Right lung (tissue), 5 donors: Measurements from ENCODE around the gene STAT3. TPM values are rescaled to one million over a fixed set of nuclear protein-coding genes. Genes with fewer than 3 reads are reported as not detected.

Experiments
- polyA plus RNA-seq, 5 donors: library from polyadenylated mRNA; unstranded; fragments of 120-200 nt; gene quantifications; one replicate each; pipeline versions ENCODE4 v1.2.1 to v1.2.3, GENCODE V29; 2013; ENCODE audit warnings: inconsistent platforms in 1 of 5, low replicate concordance in 1 of 5; ENCODE audit not compliant: insufficient read length in 5 of 5, insufficient read depth in 1 of 5

The STAT3 gene
- polyA plus RNA-seq, 5 donors, result 66.7 to 81.4 (median 74.4) TPM

Other genes with a start within 250 kb of the STAT3 start
- gene RAB5C, start 233.5 kb downstream of the STAT3 start, polyA plus RNA-seq, result 100 to 1,000 TPM in 3 of 5 donors, 10 to 100 TPM in 2; 93.3 to 131 (median 102) TPM
- gene KCNH4, start 207.3 kb downstream of the STAT3 start, polyA plus RNA-seq, result under 1 TPM in 2 of 5 donors, not detected in 3; 0.04 to 0.07 TPM
- not detected for gene HCRT, start 203.0 kb downstream of the STAT3 start, polyA plus RNA-seq
- 10 to 100 TPM; 11.6 to 21.7 (median 19.9) TPM for gene GHDC, start 193.9 kb downstream of the STAT3 start, polyA plus RNA-seq
- 10 to 100 TPM; 49.8 to 60.2 (median 50.4) TPM for gene STAT5B, start 112.1 kb downstream of the STAT3 start, polyA plus RNA-seq
- 10 to 100 TPM in 3 of 5 donors, 1 to 10 TPM in 2; 6.9 to 13.7 (median 10.4) TPM for gene STAT5A, start 99.9 kb downstream of the STAT3 start, polyA plus RNA-seq
- 100 to 1,000 TPM; 156 to 234 (median 168) TPM for gene CAVIN1, start 34.8 kb upstream of the STAT3 start, polyA plus RNA-seq
- gene ATP6V0A1, start 70.4 kb upstream of the STAT3 start, polyA plus RNA-seq, result 10 to 100 TPM; 45.7 to 59.4 (median 47.6) TPM
- gene NAGLU, start 147.8 kb upstream of the STAT3 start, polyA plus RNA-seq, result 10 to 100 TPM in 4 of 5 donors, 1 to 10 TPM in 1; 9.8 to 19.2 (median 14.4) TPM
- 1 to 10 TPM; 3.2 to 5.8 (median 4.5) TPM for gene HSD17B1, start 164.5 kb upstream of the STAT3 start, polyA plus RNA-seq
- gene COASY, start 173.7 kb upstream of the STAT3 start, polyA plus RNA-seq, result 10 to 100 TPM; 33.5 to 46.9 (median 41.0) TPM
- 10 to 100 TPM; 37.5 to 45.9 (median 39.9) TPM for gene MLX, start 178.7 kb upstream of the STAT3 start, polyA plus RNA-seq
- gene PSMC3IP, start 189.3 kb upstream of the STAT3 start, polyA plus RNA-seq, result 10 to 100 TPM; 17.1 to 24.1 (median 18.2) TPM
- gene RETREG3, start 220.9 kb upstream of the STAT3 start, polyA plus RNA-seq, result 10 to 100 TPM; 46.1 to 65.3 (median 56.0) TPM
- gene TUBG1, start 221.2 kb upstream of the STAT3 start, polyA plus RNA-seq, result 10 to 100 TPM; 32.2 to 46.9 (median 34.9) TPM